Measurements from ENCODE around the gene TSPAN6.

Gene TSPAN6

DNA sequence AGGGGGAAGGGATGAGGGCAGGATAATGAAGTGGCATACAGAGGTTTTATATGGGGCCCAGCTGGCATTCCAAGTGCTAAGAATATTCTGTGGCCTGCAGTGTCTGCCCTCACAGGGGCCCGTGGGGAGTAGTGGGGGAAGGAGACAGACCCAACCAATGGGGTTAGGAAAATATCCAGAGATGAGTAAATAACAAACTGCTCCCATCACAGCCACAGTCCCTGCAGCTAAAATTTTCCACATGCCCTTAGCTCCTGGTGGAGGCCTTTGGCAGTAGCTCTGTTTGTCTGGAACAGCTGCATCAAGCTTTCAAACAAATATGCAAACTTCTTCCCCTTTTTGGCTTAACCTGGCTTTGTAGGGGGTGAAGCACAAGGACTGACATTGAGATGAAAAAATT lies 10.5 kb upstream of the TSPAN6 start:
- no peak for DNase-seq

GRCh38 chrX:100645106-100645505 lies 8.5 kb upstream of the TSPAN6 start:
- DNase-seq, result no peak

DNA sequence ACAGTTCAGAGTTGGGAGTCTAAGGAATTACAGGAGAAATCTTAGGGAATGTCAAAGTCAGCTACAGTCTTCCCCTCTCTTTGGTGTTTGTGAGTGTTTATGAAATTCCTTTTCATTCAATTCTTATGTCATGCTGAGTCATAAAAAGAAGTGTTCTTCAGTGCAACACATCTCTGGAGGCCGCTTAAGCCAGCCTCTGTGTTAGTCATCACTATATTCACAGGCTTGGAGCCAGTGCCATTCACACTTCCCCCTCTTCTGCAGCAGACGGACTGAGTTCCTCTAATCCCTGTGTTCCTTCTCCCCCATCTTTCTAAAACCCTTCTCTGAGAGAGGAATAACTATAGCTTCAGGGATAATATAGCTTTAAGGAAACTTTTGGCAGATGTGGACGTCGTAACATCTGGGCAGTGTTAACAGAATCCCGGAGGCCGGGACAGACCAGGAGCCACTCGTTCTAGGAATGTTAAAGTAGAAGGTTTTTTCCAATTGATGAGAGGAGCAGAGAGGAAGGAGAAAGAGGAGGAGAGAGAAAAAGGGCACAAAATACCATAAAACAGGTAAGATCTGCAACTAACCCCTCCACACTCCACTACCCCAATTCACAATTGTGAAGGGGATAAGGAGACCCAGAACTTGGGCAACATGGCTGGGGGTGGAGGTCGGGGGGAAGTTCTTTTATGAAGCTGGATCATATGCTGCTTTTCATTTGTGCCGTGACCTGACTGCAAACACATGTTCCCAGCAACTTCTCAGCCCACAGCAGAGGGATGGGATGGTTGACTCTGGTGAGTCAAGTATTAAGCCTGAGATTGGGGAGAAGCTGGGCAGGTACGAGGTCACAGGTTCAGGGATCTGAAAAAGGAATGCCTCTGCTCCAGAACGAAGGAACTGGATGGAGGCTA lies 7.6 kb upstream of the TSPAN6 start, which contains the start of gene SRPX2:
SRPX2 (plus strand) TSS at position 244 of the 905 bp plus-strand sequence. CDS start 2,124 bp downstream, outside the sequence.
- DNase-seq, result no peak

- no peak for DNase-seq
Measured at GRCh38 chrX:100643212-100643611, 6.6 kb upstream of the TSPAN6 start.

- DNase-seq, result no peak
Measured at GRCh38 chrX:100642290-100642689, 5.7 kb upstream of the TSPAN6 start.

GRCh38 chrX:100635989-100636320 lies 651 bp downstream of the TSPAN6 start:
- DNase-seq, result no peak

- DNase-seq, result no peak
Measured at GRCh38 chrX:100635040-100635439, 1.6 kb downstream of the TSPAN6 start.

DNA sequence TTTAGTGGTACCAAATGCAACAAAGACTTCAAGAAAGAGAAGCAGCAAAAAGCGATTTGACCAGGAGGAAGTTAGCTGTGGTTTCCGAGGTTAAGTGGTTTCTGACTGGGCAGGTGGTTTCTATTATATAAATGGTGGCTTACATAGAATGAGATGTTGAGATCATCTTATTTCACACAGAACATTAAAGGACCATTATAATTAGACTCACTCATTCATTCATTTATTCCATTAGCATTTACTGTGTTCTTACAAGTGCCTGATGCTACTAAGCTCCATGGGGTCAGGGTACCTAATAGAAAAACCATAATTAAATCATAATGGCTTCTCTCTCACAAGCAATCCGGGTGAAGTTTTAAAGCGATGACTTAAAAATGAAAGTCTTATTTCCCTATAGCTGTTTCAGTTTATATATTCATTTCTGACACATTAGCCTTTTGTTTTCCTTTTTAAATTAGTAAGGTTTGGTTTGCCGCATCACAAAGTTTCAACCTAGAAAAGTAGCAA lies 10.6 kb downstream of the TSPAN6 start:
- no peak for DNase-seq

- DNase-seq, result no peak
Measured at GRCh38 chrX:100623001-100623400, 13.6 kb downstream of the TSPAN6 start.

DNA sequence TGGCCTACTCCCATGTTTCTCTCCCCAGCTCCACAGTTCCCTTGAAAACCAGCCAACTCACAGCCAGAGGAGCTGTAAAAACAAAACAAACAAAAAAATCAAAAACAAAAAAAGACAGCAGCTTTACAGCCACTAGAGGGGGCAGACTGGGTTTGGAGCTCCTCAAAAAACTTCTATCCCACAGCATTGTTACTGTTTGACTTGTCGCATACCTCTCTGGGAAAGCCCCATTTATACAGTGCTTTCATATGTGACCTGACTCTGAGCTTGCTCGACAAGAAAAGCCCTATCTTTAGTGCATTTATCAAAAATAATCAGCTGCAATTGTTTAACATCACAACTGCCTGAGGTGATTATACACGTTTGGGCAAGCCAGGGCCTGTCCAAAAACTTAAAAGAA lies 21.6 kb downstream of the TSPAN6 start:
- DNase-seq, result no peak

GRCh38 chrX:100611951-100612350 lies 24.7 kb downstream of the TSPAN6 start:
- DNase-seq, result no peak

DNA sequence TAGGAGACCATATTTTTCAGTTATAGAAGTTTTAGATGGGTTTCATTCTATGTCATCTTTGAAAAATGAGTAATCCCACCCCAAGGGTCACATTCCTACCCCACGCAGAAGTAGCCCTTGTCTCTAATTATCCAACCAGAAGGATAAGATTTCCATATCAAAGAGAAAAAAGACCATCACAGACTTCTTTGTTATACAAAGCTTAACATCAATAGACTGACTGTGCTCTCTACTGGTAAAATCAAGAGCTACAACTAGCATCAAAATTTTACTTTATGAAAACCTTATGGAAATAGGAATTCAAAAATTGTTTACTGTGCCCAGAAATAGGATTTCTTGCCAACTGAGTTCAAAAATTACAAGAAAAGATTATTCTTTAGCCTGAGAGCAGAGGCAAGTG lies 27.0 kb downstream of the TSPAN6 start:
- DNase-seq, result no peak

- no peak for DNase-seq
Measured at GRCh38 chrX:100606753-100607152, 29.9 kb downstream of the TSPAN6 start.

DNA sequence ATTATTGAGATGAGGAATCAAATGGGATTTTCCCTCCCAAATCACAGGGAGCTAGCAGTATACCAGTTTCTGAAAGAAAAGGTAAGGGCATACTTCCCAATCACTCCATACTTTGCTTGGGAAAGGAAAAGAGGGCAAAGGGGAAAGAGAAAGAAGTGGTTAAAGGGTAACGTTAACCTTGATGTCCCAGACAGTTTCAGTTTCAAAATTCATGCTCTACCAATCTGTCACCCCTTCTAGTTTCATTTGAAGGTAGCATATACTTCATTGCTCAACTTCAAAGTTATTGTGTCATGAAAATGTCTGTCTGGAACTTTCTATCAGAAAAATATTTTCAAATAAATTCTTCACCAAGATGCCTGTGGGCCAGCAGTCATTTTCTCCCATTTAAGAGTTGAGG lies 35.8 kb downstream of the TSPAN6 start:
- no peak for DNase-seq

GRCh38 chrX:100600340-100600739 lies 36.3 kb downstream of the TSPAN6 start:
- DNase-seq, result no peak

DNA sequence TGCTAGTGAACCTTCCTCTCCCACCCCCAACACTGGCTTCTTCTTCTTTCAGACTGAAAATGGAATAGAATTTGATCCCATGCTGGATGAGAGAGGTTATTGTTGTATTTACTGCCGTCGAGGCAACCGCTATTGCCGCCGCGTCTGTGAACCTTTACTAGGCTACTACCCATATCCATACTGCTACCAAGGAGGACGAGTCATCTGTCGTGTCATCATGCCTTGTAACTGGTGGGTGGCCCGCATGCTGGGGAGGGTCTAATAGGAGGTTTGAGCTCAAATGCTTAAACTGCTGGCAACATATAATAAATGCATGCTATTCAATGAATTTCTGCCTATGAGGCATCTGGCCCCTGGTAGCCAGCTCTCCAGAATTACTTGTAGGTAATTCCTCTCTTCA lies 37.1 kb downstream of the TSPAN6 start:
- no peak for DNase-seq

DNA sequence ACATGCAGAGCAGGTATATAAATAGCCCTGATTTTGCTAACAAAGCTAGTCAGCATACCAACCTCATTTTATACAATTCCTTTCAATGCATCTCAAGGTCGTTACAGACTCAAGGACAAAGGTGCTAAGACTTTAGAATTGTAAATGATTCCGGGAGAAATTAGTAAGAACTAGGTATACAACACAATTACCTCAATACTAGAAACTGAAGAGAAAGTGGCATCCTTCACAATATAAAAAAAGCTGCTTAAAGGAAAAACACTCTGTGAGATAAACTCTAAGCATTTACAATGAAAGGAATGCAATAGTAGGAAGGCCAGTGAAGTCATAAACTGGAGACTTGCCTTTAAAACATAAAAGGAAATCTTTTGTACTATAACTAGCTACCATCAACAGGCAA lies 40.0 kb downstream of the TSPAN6 start:
- no peak for DNase-seq

GRCh38 chrX:100593581-100593980 lies 43.0 kb downstream of the TSPAN6 start:
- DNase-seq, result no peak

DNA sequence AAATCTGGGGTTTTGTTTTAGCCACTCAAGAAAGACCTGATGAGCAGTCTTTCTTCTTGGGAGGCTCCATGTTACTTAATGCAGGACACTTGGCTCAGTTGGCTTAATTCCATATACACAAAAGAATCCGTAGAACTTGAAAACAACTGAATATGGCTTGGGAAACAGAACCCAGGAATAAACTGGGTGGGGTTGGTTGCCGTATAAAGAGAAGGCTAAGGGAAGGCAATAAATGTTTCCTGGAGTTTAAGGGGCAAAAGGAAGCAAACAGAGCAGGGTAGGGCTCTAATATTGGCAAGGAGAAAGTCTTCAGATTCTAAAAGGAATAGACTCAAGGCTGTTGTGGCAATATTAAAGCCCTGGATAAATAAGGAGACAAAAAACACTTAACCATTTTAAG lies 43.5 kb downstream of the TSPAN6 start:
- DNase-seq, result no peak

DNA sequence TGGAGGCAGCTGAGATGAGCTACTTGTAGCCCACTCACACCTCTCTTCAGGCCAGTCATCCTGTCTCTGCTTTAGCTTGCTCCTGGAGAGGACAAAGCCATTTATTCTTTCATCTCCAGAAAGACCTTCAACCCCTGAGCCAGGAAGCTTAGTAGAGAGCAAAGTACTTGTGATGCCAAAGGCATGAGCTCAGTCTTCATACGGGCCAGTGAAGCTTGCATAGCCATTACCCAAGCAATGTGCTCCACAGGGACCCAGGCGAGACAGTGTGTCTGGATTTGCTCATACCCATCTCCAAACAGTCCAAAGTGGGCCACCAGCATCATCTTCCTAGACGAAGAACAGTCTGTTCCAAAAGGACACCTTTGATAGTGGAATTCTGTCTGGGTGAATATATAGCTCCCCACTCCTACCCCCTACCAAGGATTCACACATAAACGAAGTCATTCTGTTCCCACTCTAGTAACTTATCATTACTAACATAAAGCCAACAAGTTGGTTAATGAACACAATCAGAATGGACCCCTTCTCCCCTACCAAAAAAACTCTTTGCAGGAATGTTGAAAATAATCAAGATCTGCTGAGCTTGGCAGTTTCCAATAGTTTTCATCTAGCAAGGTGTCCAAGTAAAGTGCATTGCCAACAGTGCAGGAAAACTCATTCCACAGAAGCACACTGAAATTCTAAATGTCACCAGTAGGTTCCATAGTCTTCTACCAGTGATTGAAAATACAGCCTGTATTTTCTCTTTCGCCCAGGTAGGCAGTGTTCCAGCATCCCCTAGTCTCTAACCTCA lies 45.2 kb downstream of the TSPAN6 start:
- DNase-seq, result no peak

DNA sequence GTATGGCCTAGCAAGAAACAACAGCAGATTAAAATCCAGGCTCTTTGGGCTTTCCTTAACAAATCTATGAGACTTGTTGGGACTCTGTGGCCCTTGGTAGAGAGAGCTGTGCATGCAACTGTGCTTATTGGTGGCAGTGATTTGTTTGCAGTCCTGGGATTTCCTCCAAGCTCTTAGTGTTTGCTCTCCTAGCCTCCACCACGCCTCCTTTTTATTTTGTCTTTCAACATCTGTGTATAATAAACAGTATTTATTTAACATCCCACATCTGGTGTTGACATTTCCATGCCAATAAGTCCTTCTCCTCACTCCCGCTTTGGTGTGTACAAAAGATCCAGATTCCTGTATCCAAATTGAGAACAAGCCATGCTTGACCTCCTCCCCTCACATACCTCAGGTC lies 48.7 kb downstream of the TSPAN6 start:
- DNase-seq, result no peak

GRCh38 chrX:100586747-100587146 lies 49.9 kb downstream of the TSPAN6 start:
- no peak for DNase-seq

GRCh38 chrX:100584611-100585010 lies 52.0 kb downstream of the TSPAN6 start, which contains the start of gene TNMD:
TNMD (plus strand) TSS chrX:100584936; CDS start chrX:100585019, 83 bp downstream.
- DNase-seq, result no peak
